22Rv1 (cell line): Measurements from ENCODE around the gene NUDT9.

Source experiments
- H3K27ac ChIP-seq: fragments of 450-650 bp; 2 replicates; pipeline ENCODE4 v1.5.1; 2017
- ZFX ChIP-seq: fragments of 450-650 bp; IDR thresholded peaks from 2 replicates; pipeline ENCODE4 v1.6.1; 2017; ENCODE audit warnings: antibody characterized with exemption, borderline replicate concordance
- TF ChIP-seq, protein P1 (sequence below): fragments of 450-650 bp; IDR thresholded peaks from 2 replicates; pipeline ENCODE4 v1.5.1; 2017; ENCODE audit warnings: mild to moderate bottlenecking

NUDT9 gene

DNA sequence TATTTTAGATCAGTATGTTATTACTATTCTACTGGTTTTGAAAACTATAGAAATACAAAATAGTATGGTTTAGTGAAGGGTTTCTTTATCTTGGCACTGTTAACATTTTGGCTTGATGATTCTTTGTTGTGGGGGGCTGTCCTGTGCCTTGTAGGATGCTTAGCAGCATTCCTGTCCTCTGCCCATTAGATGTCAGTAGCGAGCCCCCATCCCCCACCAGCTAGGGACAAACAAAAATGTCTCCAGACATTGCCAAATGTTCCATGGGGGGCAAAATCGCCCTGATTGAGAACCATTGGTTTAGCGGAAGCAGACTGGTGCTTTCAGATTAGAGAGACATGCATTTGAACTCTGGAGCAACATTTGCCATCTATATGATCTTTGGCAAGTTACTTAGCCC, 83.5 kb downstream of the NUDT9 start:
- no peak for TF ChIP-seq ZFX
- TF ChIP-seq, protein P1, sequence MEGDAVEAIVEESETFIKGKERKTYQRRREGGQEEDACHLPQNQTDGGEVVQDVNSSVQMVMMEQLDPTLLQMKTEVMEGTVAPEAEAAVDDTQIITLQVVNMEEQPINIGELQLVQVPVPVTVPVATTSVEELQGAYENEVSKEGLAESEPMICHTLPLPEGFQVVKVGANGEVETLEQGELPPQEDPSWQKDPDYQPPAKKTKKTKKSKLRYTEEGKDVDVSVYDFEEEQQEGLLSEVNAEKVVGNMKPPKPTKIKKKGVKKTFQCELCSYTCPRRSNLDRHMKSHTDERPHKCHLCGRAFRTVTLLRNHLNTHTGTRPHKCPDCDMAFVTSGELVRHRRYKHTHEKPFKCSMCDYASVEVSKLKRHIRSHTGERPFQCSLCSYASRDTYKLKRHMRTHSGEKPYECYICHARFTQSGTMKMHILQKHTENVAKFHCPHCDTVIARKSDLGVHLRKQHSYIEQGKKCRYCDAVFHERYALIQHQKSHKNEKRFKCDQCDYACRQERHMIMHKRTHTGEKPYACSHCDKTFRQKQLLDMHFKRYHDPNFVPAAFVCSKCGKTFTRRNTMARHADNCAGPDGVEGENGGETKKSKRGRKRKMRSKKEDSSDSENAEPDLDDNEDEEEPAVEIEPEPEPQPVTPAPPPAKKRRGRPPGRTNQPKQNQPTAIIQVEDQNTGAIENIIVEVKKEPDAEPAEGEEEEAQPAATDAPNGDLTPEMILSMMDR = peak; percentile 56
- H3K27ac ChIP-seq = no peak overlapping the region

DNA sequence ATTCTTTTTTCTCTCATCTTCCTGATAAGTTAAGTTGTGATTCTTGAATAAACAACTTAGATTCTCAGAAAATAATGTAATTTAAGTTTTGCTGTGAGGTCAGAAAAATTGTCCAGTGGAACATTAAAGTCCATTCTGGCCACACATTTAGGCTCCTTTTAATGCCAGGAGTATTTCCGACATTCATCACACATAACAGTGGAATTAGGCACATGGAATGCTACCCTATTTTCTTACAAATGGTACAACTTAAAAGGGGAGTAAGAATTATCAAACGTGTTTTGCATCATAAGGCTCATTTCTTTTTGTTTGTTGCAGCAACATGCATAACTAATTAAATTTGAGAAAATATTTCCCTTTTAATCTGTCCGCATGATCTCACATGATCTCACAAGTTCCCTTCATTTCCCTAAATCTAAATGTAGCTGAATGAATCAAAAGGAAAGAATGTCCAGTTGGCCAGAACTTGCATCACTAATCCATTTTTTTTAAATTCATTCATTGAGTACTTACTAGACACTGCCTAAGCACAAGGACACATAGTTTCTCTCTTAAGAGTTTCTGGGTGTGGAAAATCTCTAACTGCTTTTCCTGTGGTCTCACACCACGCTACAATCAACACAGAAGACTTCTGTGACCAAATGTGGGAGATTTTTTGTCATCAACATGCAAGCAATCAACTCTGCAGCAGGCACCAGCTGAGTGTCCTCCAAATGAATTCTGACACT, 84.8 kb downstream of the NUDT9 start:
- TF ChIP-seq, protein P1 = no peak
- TF ChIP-seq ZFX = no peak
- H3K27ac ChIP-seq = no peak overlapping the region
